ENCODE results near the gene ZC3H12A.
"Not testable (repeated sequence)": the region's sequence is repeated elsewhere in the genome, so short reads cannot be mapped to it uniquely, and the experiment has no call there.

Gene ZC3H12A

GRCh38 chr1:37506740-37507139 is 32.4 kb downstream of the ZC3H12A start:
- no peak for DNase-seq

GRCh38 chr1:37509181-37509580 is 34.8 kb downstream of the ZC3H12A start:
- no peak for DNase-seq

- peak; percentile 43 for DNase-seq
Observed at GRCh38 chr1:37513795-37514349, 39.5 kb downstream of the ZC3H12A start.

- peak; percentile 88 for DNase-seq
Observed at GRCh38 chr1:37514350-37515184, 40.2 kb downstream of the ZC3H12A start, which contains the start of gene MEAF6. MEAF6 (minus strand) TSS chr1:37514766; CDS start chr1:37514746, 20 bp downstream.

GRCh38 chr1:37515185-37516034 is 41.0 kb downstream of the ZC3H12A start:
- DNase-seq = no peak

- DNase-seq = no peak
Observed at GRCh38 chr1:37517569-37517968, 43.2 kb downstream of the ZC3H12A start.

GRCh38 chr1:37518241-37518640 is 43.9 kb downstream of the ZC3H12A start:
- not testable (repeated sequence) for DNase-seq

GRCh38 chr1:37518929-37519328 is 44.5 kb downstream of the ZC3H12A start:
- DNase-seq = peak; percentile 59

GRCh38 chr1:37519613-37520012 is 45.2 kb downstream of the ZC3H12A start:
- no peak for DNase-seq

- DNase-seq = not testable (repeated sequence)
Observed at GRCh38 chr1:37529888-37530287, 55.5 kb downstream of the ZC3H12A start.

- not testable (repeated sequence) for DNase-seq
Observed at GRCh38 chr1:37532418-37533156, 58.2 kb downstream of the ZC3H12A start.

- no peak for DNase-seq
Observed at GRCh38 chr1:37533317-37534093, 59.1 kb downstream of the ZC3H12A start.
